CD8-positive, alpha-beta memory T cell (primary cell): ENCODE results near the gene FAM236B. TPM values are rescaled to one million over a fixed set of nuclear protein-coding genes. Genes with fewer than 3 reads are reported as not detected.
"Not testable (repeated sequence)": the region's sequence is repeated elsewhere in the genome, so short reads cannot be mapped to it uniquely, and the experiment has no call there.

Experiments
- CTCF ChIA-PET: fragments of 350-600 bp; sonication (Branson Sonifier 250); formaldehyde crosslinking; loops from one replicate; lab custom pipeline; 2021; ENCODE audit warnings: antibody characterized with exemption; lab: Charles Lee
- POLR2A ChIA-PET: fragments of 350-600 bp; sonication (Branson Sonifier 250); formaldehyde crosslinking; loops from one replicate; lab custom pipeline; 2021; ENCODE audit warnings: antibody characterized with exemption; lab: Charles Lee
- DNase-seq, 5 donors: peaks; one replicate each; pipeline versions ENCODE4 v3.0.0 to v3.0.0-alpha.2; 2020 to 2022; ENCODE audit warnings: mixed read lengths in 1 of 5
- H3K27ac ChIP-seq: one replicate; pipeline ENCODE4 v1.7.0; 2013; ENCODE audit warnings: low read depth, mild to moderate bottlenecking, low read length, moderate library complexity
- H3K27me3 ChIP-seq: 2 replicates; pipeline ENCODE4 v1.7.0; 2013; ENCODE audit warnings: low read length, mild to moderate bottlenecking; ENCODE audit not compliant: insufficient read depth, poor library complexity, severe bottlenecking
- H3K36me3 ChIP-seq: 2 replicates; pipeline ENCODE4 v1.7.0; 2013; ENCODE audit warnings: mild to moderate bottlenecking, low read length, moderate library complexity; ENCODE audit not compliant: insufficient read depth
- H3K4me1 ChIP-seq: 2 replicates; pipeline ENCODE4 v1.7.0; 2013; ENCODE audit warnings: mild to moderate bottlenecking, low read length, moderate library complexity; ENCODE audit not compliant: insufficient read depth
- H3K4me3 ChIP-seq: 2 replicates; pipeline ENCODE4 v1.7.0; 2013; ENCODE audit warnings: mild to moderate bottlenecking, low read length
- H3K9me3 ChIP-seq: 2 replicates; pipeline ENCODE4 v1.7.0; 2013; ENCODE audit warnings: mild to moderate bottlenecking, low read length
- H3K27ac Mint-ChIP-seq, 8 donors: one replicate each; pipeline ENCODE4 v1.8.0; 2020 to 2021; ENCODE audit warnings: mixed read lengths in 8 of 8, mild to moderate bottlenecking in 6 of 8, inconsistent platforms in 3 of 8, moderate library complexity in 3 of 8
- H3K27me3 Mint-ChIP-seq, 2 donors: one replicate each; pipeline ENCODE4 v1.8.0; 2020 to 2021; ENCODE audit warnings: mixed read lengths in 2 of 2, mild to moderate bottlenecking in 1 of 2, moderate library complexity in 1 of 2
- H3K36me3 Mint-ChIP-seq, 3 donors: one replicate each; pipeline ENCODE4 v1.8.0; 2020 to 2021; ENCODE audit warnings: mixed read lengths in 3 of 3, inconsistent platforms in 1 of 3, mild to moderate bottlenecking in 1 of 3
- H3K4me1 Mint-ChIP-seq, 3 donors: one replicate each; pipeline ENCODE4 v1.8.0; 2020 to 2021; ENCODE audit warnings: mixed read lengths in 3 of 3, inconsistent platforms in 1 of 3, mild to moderate bottlenecking in 1 of 3
- H3K4me3 Mint-ChIP-seq, 7 donors: one replicate each; pipeline ENCODE4 v1.8.0; 2020 to 2021; ENCODE audit warnings: mixed read lengths in 7 of 7, mild to moderate bottlenecking in 6 of 7, moderate library complexity in 4 of 7, inconsistent platforms in 2 of 7
- H3K9me3 Mint-ChIP-seq, 5 donors: one replicate each; pipeline ENCODE4 v1.8.0; 2020 to 2022; ENCODE audit warnings: mixed read lengths in 5 of 5, mild to moderate bottlenecking in 3 of 5, moderate library complexity in 2 of 5, inconsistent platforms in 1 of 5
- polyA plus RNA-seq: library from polyadenylated mRNA; unstranded; fragments of 300-500 nt; fragmentation: Illumina TruSeq; gene quantifications from one replicate; pipeline ENCODE4 v1.2.3, GENCODE V29; 2021
- total RNA-seq, 2 experiments: library from RNA; stranded (reverse); gene quantifications; one replicate each; pipeline ENCODE4 v1.2.3, GENCODE V29; 2021

FAM236B gene
- total RNA-seq (not detected), polyA plus RNA-seq (not detected)

- H3K36me3 Mint-ChIP-seq, H3K9me3 Mint-ChIP-seq, H3K27me3 ChIP-seq, POLR2A ChIA-PET, H3K27me3 Mint-ChIP-seq, H3K4me1 ChIP-seq, H3K4me3 Mint-ChIP-seq, H3K27ac Mint-ChIP-seq, H3K4me3 ChIP-seq, CTCF ChIA-PET, H3K4me1 Mint-ChIP-seq, DNase-seq, H3K9me3 ChIP-seq, H3K36me3 ChIP-seq, H3K27ac ChIP-seq: not testable (repeated sequence)
These were observed at the start of gene FAM236B for GRCh38 chrX:72782560-72782959. FAM236B (minus strand) TSS chrX:72782660; CDS start chrX:72782560, 100 bp downstream.

DNA sequence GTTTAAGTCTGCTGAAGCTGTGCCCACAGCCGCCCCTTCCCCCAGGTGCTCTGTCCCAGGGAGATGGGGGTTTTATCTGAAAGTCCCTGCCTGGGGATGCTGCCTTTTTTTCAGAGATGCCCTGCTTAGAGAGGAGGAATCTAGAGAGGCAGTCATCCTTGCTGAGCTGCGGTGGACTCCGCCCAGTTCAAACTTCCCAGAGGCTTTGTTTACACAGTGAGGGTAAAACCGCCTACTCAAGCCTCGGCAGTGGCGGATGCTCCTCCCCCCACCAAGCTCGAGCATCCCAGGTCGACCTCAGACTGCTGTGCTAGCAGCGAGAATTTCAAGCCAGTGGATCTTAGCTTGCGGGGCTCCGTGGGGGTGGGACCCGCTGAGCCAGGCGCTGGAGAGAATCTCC is 48.2 kb upstream of the FAM236B start:
- H3K9me3 ChIP-seq, H3K27me3 Mint-ChIP-seq, H3K27me3 ChIP-seq, H3K4me1 Mint-ChIP-seq, H3K9me3 Mint-ChIP-seq, H3K4me3 ChIP-seq, H3K27ac ChIP-seq, POLR2A ChIA-PET, DNase-seq, H3K36me3 ChIP-seq, CTCF ChIA-PET, H3K4me3 Mint-ChIP-seq, H3K27ac Mint-ChIP-seq, H3K4me1 ChIP-seq, H3K36me3 Mint-ChIP-seq: not testable (repeated sequence)

DNA sequence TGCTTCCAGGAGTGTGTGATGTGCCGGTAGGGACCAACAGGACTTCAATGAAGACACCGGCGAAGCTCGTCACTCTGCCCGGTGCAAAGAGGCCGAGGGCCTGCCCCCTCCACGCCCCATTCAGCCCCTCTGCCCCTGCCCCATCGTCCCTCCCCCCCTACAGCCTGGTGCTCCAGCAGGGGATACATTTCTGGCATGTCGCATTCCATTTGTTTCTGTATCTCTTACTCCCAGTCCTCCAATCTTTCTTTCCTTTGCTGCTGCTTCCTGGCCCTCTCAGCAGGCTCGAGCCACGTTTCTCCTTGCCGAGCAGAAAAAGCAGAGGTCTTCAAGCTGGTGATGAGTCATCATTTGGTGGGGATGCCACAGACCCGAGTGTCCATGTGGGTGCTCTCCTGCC is 25.6 kb upstream of the FAM236B start, which contains the start of gene FAM236D:
FAM236D (minus strand) TSS at position 101 of the 400 bp plus-strand sequence; CDS start at position 1, 100 bp downstream.
- H3K27ac ChIP-seq, H3K9me3 ChIP-seq, H3K36me3 ChIP-seq, H3K4me1 Mint-ChIP-seq, POLR2A ChIA-PET, H3K36me3 Mint-ChIP-seq, H3K27ac Mint-ChIP-seq, H3K27me3 ChIP-seq, CTCF ChIA-PET, H3K4me1 ChIP-seq, H3K4me3 Mint-ChIP-seq, H3K27me3 Mint-ChIP-seq, H3K9me3 Mint-ChIP-seq, H3K4me3 ChIP-seq, DNase-seq: not testable (repeated sequence)

DNA sequence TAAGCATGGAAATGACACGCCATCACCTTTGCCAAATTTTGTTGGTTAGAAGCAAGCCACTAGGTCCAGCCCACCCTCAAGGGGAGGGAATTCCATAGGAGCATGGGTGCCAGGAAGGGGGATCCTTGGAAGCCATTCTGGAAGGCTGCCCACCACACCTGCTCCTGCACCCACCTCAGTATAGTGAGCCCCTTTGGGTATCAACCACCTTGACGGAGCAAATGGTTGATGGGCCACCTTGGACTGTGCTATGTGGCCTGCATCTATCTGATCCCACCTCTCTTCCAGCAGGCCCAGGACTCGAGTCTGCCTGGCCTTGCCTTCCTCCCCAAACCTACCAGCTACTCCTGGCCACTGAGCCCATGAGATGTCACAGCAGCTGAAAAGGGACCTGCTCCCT is 7.9 kb upstream of the FAM236B start:
- H3K9me3 Mint-ChIP-seq, H3K27ac ChIP-seq, H3K9me3 ChIP-seq, H3K4me3 ChIP-seq, DNase-seq, H3K36me3 ChIP-seq, H3K4me3 Mint-ChIP-seq, CTCF ChIA-PET, H3K36me3 Mint-ChIP-seq, H3K4me1 Mint-ChIP-seq, H3K27ac Mint-ChIP-seq, H3K4me1 ChIP-seq, POLR2A ChIA-PET, H3K27me3 Mint-ChIP-seq, H3K27me3 ChIP-seq: not testable (repeated sequence)

DNA sequence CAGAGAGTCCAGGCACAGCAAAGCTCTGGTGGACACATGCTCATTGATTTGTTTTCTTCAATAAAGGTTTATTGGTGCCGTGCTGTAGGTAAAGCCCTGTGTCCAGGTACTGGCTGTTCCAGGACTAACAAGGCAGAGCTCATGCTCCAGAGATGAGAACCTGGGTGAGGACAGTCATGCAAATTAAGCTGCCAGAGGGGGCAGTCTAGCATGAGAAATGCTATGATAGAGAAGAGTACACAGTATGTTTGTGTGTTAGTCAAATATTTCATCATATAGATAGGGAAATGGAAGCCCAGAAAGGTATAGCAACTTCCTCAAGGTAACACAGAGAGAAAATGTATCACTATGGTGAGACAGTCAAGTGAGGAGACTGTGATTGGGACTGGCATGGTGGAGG is 5.7 kb upstream of the FAM236B start:
- H3K36me3 ChIP-seq, H3K27me3 Mint-ChIP-seq, H3K4me1 ChIP-seq, DNase-seq, H3K4me3 ChIP-seq, H3K4me1 Mint-ChIP-seq, H3K27ac ChIP-seq, H3K27me3 ChIP-seq, H3K4me3 Mint-ChIP-seq, POLR2A ChIA-PET, H3K9me3 Mint-ChIP-seq, H3K27ac Mint-ChIP-seq, H3K36me3 Mint-ChIP-seq, CTCF ChIA-PET, H3K9me3 ChIP-seq: not testable (repeated sequence)

DNA sequence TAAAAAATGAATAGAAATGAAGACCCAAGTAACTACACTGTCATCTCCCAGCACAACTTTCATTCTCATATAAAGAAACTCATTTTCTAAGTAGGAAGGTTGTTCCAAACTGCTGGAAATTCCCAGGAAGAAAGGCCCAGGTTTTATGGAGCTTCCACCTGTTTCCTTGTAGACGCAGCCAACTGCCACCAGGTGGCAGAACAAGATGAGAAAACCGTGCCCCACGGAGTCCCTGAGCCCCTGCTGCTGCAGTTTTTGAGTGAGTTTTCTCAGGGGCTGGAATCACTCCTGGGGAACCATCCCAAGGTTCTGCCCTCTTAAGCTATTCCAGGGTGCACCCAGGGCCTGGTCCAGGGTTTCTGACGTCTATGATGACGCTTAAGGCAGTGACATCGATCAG is 1.5 kb upstream of the FAM236B start:
- CTCF ChIA-PET, H3K4me3 ChIP-seq, H3K27me3 Mint-ChIP-seq, H3K27me3 ChIP-seq, H3K9me3 ChIP-seq, H3K36me3 ChIP-seq, H3K4me3 Mint-ChIP-seq, H3K27ac Mint-ChIP-seq, H3K27ac ChIP-seq, H3K4me1 Mint-ChIP-seq, H3K9me3 Mint-ChIP-seq, H3K36me3 Mint-ChIP-seq, POLR2A ChIA-PET, DNase-seq, H3K4me1 ChIP-seq: not testable (repeated sequence)

- H3K27me3 Mint-ChIP-seq, DNase-seq, CTCF ChIA-PET, H3K4me3 ChIP-seq, POLR2A ChIA-PET, H3K4me1 Mint-ChIP-seq, H3K36me3 Mint-ChIP-seq, H3K4me3 Mint-ChIP-seq, H3K27ac ChIP-seq, H3K27me3 ChIP-seq, H3K9me3 ChIP-seq, H3K27ac Mint-ChIP-seq, H3K9me3 Mint-ChIP-seq, H3K36me3 ChIP-seq, H3K4me1 ChIP-seq: not testable (repeated sequence)
These were observed 991 bp upstream of the FAM236B start for GRCh38 chrX:72783365-72783936.

DNA sequence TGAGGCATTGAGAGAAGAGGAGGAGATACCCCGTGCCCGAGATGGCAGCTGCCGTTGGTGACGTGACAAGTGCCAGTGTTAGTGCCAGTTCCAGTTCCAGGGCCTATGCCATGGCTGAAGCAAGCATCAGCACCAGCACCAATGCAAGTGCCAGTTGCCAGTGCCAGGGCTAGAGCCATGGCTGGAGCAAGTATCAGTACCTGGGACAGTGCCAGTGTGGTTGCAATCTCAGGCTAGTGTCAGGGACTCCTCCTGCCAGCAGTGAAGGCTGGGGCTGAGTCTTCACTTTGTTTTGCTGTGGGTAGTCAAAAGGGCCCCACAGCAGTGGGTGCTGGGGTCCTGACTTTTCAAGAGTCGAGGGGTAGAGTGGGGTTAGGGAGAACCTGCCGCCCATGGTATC is 4.3 kb downstream of the FAM236B start:
- H3K9me3 Mint-ChIP-seq, H3K4me3 ChIP-seq, H3K4me1 ChIP-seq, H3K27ac ChIP-seq, H3K27me3 Mint-ChIP-seq, POLR2A ChIA-PET, H3K27me3 ChIP-seq, H3K4me1 Mint-ChIP-seq, H3K9me3 ChIP-seq, H3K36me3 ChIP-seq, H3K36me3 Mint-ChIP-seq, CTCF ChIA-PET, H3K4me3 Mint-ChIP-seq, H3K27ac Mint-ChIP-seq, DNase-seq: not testable (repeated sequence)

GRCh38 chrX:72777467-72777790 is 5.0 kb downstream of the FAM236B start:
- H3K4me1 Mint-ChIP-seq, H3K36me3 Mint-ChIP-seq, H3K4me1 ChIP-seq, H3K9me3 Mint-ChIP-seq, CTCF ChIA-PET, H3K27me3 Mint-ChIP-seq, POLR2A ChIA-PET, H3K4me3 ChIP-seq, H3K4me3 Mint-ChIP-seq, H3K9me3 ChIP-seq, H3K27me3 ChIP-seq, H3K36me3 ChIP-seq, H3K27ac Mint-ChIP-seq, H3K27ac ChIP-seq, DNase-seq: not testable (repeated sequence)
